GM20431 (cell line): ENCODE results near the gene FTO.

ENCODE experiments used
- in situ Hi-C: fragments of 300-500 bp; cut with MseI, MboI; formaldehyde crosslinking; loops from one replicate; pipeline ENCODE4 v1.15.0; 2020; ENCODE audit warnings: low sequenced_read_pairs; ENCODE audit not compliant: unreplicated experiment

Gene FTO

DNA sequence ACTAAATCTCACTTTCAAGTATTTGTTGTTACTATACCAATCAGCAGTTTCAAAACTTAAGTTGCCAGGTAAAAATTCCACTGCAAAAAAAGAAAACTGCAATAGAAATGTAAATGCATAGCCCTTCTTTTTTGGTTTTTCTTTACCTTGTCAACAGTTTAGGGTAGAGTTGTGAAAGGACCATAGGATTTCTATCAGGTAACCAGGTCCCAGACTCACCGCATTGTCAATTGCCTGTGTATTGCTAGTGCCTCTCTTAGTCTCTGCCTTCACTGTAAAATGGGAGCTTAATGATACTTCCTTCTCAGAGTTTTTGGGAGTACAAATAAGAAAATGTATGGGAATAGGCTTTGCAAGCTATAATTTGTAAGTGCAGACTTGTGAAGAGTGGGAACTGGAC lies 145.0 kb downstream of the FTO start:
- in situ Hi-C loops = no loop called here

DNA sequence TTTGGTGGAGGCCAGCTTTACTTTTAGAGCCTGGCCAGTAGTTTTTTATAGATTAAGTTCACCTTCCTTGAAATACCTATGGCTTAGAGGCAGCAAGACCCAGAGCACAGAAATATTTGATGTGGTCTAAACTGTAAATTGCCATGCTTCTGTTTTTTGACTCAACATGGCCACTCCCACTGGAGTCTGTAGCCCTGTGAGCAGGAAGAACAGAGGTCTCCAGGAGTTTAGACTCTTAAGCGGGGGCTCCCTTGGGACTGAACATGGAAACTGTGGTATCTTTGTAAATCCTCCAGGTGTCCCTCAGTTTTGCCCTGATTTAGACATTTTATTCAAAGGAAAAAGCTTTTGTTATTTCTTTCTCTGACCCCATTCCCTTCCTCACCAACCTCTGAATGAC lies 145.6 kb downstream of the FTO start:
- in situ Hi-C loops = no loop called here

DNA sequence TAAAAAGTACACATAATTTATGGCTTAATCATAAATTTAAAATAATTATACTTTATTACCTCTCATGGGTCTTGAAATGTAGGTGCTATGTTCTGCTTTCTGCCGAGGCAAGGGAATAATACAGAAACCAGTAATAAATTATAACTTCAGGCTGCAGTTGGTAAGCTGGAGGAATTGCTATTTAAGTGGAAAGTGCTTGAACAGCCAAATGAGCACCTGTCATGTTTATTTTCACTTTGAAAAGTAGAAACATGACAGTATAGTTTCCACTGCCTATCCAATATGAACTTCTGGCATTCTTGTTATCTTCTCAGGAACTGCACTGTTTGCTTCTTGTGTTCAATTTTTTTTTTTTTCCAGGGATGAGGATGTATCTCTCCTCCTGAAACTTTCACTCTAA lies 146.0 kb downstream of the FTO start:
- in situ Hi-C loops = no loop called here

DNA sequence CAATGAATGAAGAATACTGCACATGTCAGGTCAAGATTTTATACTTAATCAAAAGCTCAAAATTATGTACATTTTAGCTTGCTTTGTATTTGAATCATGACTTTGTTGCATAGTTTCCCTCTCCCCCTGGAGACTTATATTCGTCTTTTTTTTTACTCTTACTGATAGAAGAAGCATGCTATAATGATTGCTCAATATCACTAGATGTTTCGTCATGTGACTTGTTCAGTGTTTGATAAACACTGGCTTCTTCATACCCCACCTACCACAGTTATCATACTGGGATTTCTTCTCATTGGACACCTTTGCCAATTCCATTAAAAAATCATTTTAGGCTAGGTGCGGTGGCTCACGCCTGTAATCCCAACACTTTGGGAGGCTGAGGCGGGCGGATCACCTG lies 148.7 kb downstream of the FTO start:
- in situ Hi-C loops = no loop called here

- in situ Hi-C loops = no loop called here
Measured at GRCh38 chr16:53855056-53855455, 151.1 kb downstream of the FTO start.

- in situ Hi-C loops = no loop called here
Measured at GRCh38 chr16:53855511-53855910, 151.6 kb downstream of the FTO start.

GRCh38 chr16:53859995-53860540 lies 156.1 kb downstream of the FTO start:
- in situ Hi-C loops = no loop called here

DNA sequence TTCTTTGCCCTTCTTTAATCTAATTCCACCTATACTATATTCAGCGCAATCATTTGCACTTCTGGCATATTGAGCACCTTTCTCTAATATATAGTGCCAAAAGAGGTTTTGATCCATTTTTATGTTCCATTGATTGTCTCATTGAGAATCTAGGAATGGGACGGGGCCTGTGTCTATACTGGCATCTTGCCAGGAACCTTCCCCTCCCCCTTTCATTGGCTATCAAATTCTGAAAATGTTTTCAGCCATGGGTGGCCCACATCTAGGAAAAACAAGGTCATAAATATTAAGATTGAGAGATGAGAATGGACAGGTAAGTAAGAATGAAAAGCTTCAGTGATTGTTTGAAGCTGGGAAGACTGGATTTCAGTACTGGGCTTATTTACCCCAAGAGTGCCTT lies 159.9 kb downstream of the FTO start:
- in situ Hi-C loops = no loop called here

DNA sequence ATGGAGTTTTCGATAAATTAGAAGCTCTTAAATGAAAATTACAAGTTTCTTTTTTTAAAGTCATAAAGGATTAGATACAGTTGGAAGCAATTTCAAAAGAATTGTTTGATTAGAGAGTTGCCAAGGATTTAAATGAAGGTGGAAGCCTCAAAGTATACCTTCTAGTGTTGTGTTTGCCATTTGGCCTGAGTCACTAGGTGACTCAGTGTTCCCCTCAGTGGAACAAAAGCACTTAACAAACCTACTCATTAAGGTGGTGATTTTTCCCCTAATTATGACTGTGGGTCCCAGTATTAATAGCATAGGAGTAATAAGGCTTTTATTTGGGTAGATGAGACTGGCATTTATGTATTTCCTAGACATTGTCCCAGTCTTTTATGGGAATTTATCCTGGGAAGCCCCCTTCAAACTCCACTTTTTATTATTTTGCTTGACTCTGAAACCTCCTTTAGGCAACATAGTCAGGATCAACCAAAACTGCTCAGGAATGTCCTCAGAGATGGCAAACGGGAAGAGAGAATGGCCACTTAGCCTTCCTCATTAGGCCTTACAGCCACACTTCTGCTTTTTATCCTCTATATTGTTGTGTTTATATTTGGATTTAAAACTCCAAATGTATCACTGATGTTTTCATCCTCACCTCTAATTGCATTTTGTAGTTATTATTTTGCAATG lies 161.0 kb downstream of the FTO start:
- in situ Hi-C loops = no loop called here

DNA sequence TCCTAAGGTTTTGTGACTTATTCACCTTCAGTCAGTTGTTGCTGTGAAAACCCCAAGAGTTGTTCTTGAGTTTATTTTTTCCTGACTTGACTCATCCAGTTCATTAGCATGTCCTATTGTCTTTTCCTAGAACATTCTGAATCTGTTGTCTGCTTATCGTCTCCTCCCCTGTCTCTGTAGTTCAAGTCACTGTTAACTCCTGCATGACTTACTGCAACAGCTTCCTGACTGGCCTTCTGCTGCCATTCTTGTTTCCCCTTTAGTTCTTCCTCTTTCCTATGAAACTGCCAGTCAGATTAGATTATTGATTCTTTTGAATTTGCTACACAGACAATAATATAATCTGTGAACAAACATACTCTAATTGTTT lies 161.5 kb downstream of the FTO start:
- in situ Hi-C loops = no loop called here

DNA sequence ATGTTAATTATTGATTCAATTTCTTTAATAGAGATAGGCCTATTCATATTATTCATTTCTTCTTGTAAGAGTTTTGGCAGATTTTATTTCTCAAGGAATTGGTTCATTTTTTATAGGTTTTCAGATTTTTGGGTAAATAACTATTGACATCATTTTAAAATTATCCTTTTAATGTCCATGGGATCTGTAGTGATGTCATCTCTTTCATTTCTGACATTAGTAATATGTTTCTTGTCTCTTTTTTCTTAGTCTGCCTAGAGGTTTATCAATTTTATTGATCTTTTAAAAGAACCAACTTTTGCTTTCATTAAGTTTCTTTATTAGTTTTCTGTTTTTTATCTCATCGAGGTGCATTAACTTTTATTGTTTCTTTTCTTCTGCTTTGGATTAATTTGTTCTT lies 162.6 kb downstream of the FTO start:
- in situ Hi-C loops = no loop called here

- in situ Hi-C loops = no loop called here
Measured at GRCh38 chr16:53870831-53871230, 166.9 kb downstream of the FTO start.

DNA sequence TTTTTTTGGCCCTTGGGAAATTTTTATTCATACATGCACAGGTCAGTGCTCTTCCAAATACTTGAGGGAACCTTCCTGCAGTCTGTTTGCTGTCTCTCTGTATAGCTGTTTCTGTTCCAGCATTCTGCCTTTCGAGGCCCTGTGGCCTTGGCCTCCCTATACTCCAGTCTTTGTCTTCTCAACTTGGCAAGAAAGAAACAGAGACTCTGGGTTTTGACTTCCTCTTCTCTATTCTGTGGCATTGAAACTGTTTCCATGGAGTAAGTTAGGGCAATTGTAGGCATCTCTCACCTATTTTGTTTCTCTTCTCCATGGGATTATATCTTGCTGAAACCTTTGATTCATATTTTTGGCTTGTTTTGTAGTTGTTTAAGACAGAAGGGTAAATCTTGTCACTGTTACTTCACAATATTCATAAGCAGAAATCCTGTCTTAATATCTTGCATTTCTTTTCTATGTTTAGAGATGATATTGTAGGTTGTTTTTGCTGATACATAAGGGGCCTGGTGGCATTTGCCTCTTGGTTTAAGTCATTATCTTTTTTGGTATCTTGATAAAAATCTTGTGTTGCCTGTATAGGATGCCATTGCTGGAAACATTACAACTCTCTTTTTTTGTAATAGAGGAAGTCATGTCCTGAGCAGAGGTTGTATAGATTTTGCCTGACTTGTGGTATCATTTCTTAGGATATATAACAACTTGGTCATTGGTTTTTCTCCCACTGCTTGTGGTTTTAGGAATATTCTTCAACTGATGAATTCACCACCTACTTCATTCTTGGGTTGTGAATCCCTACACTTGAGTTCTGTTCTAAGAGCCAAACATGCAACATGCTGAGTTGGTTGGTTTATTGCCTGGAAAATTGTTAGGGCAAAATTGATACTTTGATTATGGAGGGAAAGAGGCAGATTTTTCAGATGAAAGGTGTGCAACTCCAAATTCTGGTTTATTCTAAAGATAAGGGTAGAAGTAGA lies 168.6 kb downstream of the FTO start:
- in situ Hi-C loops = no loop called here

GRCh38 chr16:53876811-53877210 lies 172.9 kb downstream of the FTO start:
- in situ Hi-C loops = no loop called here

- in situ Hi-C loops = no loop called here
Measured at GRCh38 chr16:53878216-53878615, 174.3 kb downstream of the FTO start.

- in situ Hi-C loops = no loop called here
Measured at GRCh38 chr16:53881371-53881770, 177.4 kb downstream of the FTO start.

- in situ Hi-C loops = no loop called here
Measured at GRCh38 chr16:53882310-53882709, 178.4 kb downstream of the FTO start.

- in situ Hi-C loops = no loop called here
Measured at GRCh38 chr16:53884748-53885147, 180.8 kb downstream of the FTO start.

- in situ Hi-C loops = no loop called here
Measured at GRCh38 chr16:53886482-53887378, 182.8 kb downstream of the FTO start.

DNA sequence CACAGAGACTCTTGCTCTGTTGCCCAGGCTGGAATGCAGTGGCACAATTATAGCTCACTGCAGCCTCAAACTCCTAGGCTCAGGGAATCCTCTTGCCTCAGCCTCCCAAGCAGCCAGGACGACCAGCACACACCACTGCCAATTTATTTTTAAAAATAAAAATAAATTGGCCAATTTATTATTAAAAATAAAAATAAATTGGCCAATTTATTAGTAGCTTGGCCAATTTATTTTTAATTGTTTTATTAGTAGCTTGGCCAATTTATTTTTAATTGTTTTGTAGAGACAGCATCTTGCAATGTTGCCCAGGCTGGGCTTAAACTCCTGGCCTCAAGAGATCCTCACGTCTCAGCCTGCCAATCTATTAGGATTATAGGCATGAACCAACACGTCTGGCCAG lies 184.3 kb downstream of the FTO start:
- in situ Hi-C loops = no loop called here
